Measurements from ENCODE around the gene CEP112. TPM values are rescaled to one million over a fixed set of nuclear protein-coding genes. Genes with fewer than 3 reads are reported as not detected.
"Not testable (repeated sequence)": the region's sequence is repeated elsewhere in the genome, so short reads cannot be mapped to it uniquely, and the experiment has no call there.

Gene CEP112
- total RNA-seq, 6 experiments from 2014 or later: 5.3 to 7.7 (median 6.9) TPM

- Mint-ChIP-seq H3K27me3 (ENCODE audit: insufficient read depth) (no peaks in the 10 kb centered on the region), H3K9me3 (no peaks in the 10 kb centered on the region), H3K27ac (no peak overlapping the region), H3K36me3 (ENCODE audit: low read depth) (no peaks in the 10 kb centered on the region), H3K4me3 (no peak overlapping the region), H3K4me1 (ENCODE audit: low read depth) (no peaks in the 10 kb centered on the region; the same call in 1 of the 2 replicates)
- DNase-seq: no peak
- TF ChIP-seq CTCF (IDR thresholded peaks at IDR 0.05): no peak
These were observed 24.6 kb downstream of the CEP112 start for GRCh38 chr17:66167189-66167815.

- TF ChIP-seq CTCF (IDR thresholded peaks at IDR 0.05): peak; percentile 91
- Mint-ChIP-seq H3K4me3 (no peak overlapping the region), H3K27me3 (ENCODE audit: insufficient read depth) (no peaks in the 10 kb centered on the region), H3K9me3 (peaks cover 2% of the 10 kb centered on the region; the same call in 1 of the 2 replicates), H3K4me1 (ENCODE audit: low read depth) (no peaks in the 10 kb centered on the region; the same call in 1 of the 2 replicates), H3K27ac (no peak overlapping the region), H3K36me3 (ENCODE audit: low read depth) (no peaks in the 10 kb centered on the region)
- DNase-seq: peak; percentile 66
These were observed 26.3 kb downstream of the CEP112 start for GRCh38 chr17:66165537-66166123.

GRCh38 chr17:66155055-66155454 is 36.9 kb downstream of the CEP112 start:
- peaks cover 15% of the 10 kb centered on the region for H3K4me1 Mint-ChIP-seq (ENCODE audit: low read depth)
- H3K27ac Mint-ChIP-seq; DNase-seq; H3K9me3 Mint-ChIP-seq; H3K4me3 Mint-ChIP-seq; H3K27me3 Mint-ChIP-seq (ENCODE audit: insufficient read depth): not testable (repeated sequence)
- H3K36me3 Mint-ChIP-seq (ENCODE audit: low read depth): peaks cover 22% of the 10 kb centered on the region

- DNase-seq: peak; percentile 51
- Mint-ChIP-seq H3K4me1 (ENCODE audit: low read depth) (peaks cover 15% of the 10 kb centered on the region), H3K27me3 (ENCODE audit: insufficient read depth) (no peaks in the 10 kb centered on the region), H3K9me3 (no peaks in the 10 kb centered on the region; the same call in 1 of the 2 replicates), H3K4me3 (no peak overlapping the region), H3K36me3 (ENCODE audit: low read depth) (peaks cover 13% of the 10 kb centered on the region), H3K27ac (no peak overlapping the region)
- TF ChIP-seq CTCF (IDR thresholded peaks at IDR 0.05): no peak
These were observed 39.2 kb downstream of the CEP112 start for GRCh38 chr17:66152756-66153155.

- H3K9me3 Mint-ChIP-seq: no peaks in the 10 kb centered on the region
- no peak for DNase-seq
These were observed 41.2 kb downstream of the CEP112 start for GRCh38 chr17:66150708-66151107.

More at GRCh38 chr17:66150708-66151107, 41.2 kb downstream of the CEP112 start:
- H3K27me3 Mint-ChIP-seq (ENCODE audit: insufficient read depth): no peaks in the 10 kb centered on the region
- no peak for TF ChIP-seq CTCF (IDR thresholded peaks at IDR 0.05)
- H3K4me3 Mint-ChIP-seq: no peak overlapping the region
- H3K27ac Mint-ChIP-seq: no peak overlapping the region
- peaks cover 15% of the 10 kb centered on the region for H3K4me1 Mint-ChIP-seq (ENCODE audit: low read depth)
- H3K36me3 Mint-ChIP-seq (ENCODE audit: low read depth): peaks cover 10% of the 10 kb centered on the region; the same call in 1 of the 2 replicates

Data from HFFc6 (cell line).